Measurements from ENCODE around the gene PPP2R5E.
"Not testable (repeated sequence)": the region's sequence is repeated elsewhere in the genome, so short reads cannot be mapped to it uniquely, and the experiment has no call there.

The PPP2R5E gene

DNA sequence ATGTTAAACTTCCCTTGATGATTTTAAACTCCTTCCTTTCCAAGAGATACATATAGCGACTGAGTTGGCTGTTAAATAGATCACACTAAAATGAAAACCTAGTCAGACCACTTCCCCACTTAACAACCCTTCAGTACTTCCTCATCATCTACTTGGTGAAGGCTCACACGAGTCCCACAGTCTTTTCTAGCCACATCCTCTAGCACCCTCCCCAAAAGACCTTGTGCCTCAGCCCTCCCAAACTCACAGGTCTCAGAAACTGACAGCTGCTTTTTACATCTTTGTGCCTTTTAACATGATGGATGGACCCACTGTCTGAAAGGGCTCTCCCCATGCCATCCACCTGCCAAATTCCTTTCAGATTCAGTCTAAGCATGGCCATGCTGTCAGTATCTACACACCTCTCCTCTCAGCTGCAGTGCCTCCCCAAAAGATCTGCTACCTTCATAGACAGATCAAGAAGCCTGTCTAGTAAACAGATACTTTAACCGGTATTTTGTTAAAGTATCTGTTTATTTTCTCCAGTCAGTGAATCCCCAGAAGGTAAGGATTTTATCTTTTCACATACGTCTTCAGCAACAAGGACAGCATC lies 159.3 kb downstream of the PPP2R5E start:
- FAIRE-seq (no peak), DNase-seq (ENCODE audit: low spot score) (no peak)

GRCh38 chr14:63378444-63378843 lies 164.7 kb downstream of the PPP2R5E start:
- DNase-seq (ENCODE audit: low spot score) (no peak), FAIRE-seq (no peak)

GRCh38 chr14:63375769-63376168 lies 167.4 kb downstream of the PPP2R5E start:
- FAIRE-seq (no peak), DNase-seq (ENCODE audit: low spot score) (no peak)

DNA sequence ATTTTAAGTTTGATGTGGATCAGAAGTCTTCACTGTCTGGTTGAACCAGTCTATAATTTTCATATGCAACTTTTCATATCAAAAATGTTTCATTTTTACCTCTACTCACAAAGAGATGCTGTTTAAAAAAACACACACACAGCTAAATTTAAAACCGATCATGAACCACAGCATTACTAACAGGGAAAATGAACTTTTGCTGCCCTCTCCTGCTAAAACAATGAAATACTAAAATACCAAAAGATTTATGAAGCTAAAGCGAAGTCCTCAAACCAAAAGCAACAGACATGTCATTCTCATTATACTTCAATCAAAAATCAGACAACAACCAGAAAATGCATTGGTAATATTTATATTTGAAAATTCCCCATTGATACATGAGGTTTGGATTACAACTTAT lies 171.6 kb downstream of the PPP2R5E start:
- DNase-seq (ENCODE audit: low spot score); FAIRE-seq: not testable (repeated sequence)

GRCh38 chr14:63371033-63371432 lies 172.1 kb downstream of the PPP2R5E start:
- FAIRE-seq, result no peak
- no peak for DNase-seq (ENCODE audit: low spot score)

DNA sequence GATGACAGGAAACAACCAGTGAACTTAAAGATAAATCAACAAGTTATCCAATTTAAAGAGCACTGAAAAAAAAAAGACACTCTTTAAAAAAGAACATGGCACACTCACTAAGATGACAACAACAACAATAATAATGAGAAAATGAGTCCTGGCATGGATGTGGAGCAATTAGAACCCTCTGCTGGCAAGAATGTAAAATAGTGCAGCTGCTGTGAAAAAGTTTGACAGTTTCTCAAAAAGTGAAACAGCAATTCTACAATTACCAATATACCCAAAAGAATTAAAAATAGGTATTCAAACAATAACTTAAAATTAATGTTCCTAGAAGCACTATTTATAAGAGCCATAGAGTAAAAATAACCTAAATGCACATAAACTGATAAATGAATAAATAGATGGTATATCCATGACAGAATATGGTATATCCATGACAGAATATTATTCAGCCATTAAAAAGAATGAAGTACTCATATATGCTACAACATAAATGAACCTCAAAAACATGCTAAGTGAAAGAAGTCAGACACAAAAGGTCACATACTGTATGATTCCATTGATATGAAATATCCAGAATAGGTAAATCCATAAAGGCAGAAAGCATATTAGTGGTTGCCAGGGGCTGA lies 175.3 kb downstream of the PPP2R5E start:
- FAIRE-seq (no peak), DNase-seq (ENCODE audit: low spot score) (no peak)

DNA sequence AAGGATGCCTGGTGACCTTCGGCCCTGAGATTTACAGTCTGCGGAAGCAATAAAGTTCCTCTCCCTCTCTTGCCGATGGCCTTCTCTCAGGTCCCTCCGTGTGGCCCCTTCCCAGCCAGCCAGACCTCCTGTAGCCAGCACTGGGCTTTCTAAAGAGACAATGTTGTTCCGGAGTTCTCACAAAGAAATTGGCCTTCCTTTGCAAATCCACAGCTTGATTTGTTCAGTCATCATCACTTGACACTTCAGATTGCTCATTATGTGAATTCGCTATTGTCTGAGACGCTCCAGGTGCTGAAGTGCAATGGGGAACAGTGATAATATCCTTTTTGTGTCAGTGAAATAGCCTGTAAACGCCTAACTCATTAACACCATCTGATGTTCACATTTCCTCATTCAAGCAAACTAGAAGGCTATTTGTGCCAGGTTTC lies 180.8 kb downstream of the PPP2R5E start:
- no peak for DNase-seq (ENCODE audit: low spot score)
- no peak for FAIRE-seq

DNA sequence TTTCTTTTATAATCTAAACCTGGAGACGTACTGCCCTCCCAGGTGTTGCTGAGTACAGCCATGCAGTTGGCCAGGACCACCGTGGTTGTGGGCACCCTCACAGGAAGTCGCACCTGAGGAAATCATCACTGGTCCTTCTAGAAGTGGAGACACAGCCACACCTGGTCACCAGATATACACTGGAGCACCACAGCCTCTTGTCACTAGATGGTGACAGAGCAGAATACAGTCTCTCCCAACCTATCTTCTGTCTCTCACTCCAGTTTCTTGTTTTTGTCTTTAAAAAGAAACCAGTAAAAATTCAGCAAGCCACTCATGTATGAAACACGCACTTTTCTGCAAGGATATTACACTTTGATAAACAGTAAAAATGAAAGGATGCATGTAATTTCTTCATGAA lies 181.4 kb downstream of the PPP2R5E start:
- DNase-seq (ENCODE audit: low spot score) (no peak), FAIRE-seq (no peak)

DNA sequence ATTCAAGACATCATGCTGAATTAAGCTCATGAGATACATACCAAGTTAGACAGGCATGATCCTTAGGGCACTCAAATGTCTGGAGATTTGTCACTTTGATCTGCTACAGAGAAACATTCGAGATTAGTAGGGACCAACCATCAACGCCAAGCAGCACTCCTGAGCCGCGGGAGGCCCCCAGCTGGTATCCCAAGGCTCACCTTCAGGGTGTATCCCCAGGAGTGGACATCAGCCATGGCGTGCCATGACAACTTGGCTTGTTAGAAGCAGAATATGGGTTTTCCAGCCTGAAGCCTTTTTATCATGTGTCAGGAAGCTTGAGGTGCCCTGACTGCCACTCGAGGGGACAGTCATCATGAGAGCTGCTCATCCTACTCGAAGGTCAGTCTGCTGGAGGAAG lies 185.3 kb downstream of the PPP2R5E start:
- DNase-seq (ENCODE audit: low spot score) (no peak), FAIRE-seq (no peak)

DNA sequence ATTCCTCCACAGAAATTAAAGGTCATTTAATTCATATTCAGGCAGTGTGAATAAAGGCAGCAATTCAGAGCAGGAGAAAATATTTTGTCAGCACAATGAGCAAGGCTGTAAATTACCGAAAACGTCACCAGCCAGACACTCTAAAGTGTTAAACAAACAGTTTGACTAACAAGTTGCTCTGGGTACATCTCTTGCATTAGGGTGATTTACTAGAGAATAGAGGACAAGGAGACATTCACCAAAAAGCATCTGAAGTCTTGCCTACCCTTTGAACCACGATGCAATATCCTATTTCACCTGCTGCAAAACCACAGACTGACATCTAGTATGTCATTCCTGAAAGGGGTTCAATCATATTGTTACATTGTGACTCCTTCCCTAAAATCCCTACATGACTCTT lies 197.4 kb downstream of the PPP2R5E start:
- DNase-seq (ENCODE audit: low spot score) (no peak), FAIRE-seq (no peak)

GRCh38 chr14:63344336-63344735 lies 198.8 kb downstream of the PPP2R5E start:
- FAIRE-seq (no peak), DNase-seq (ENCODE audit: low spot score) (no peak)

DNA sequence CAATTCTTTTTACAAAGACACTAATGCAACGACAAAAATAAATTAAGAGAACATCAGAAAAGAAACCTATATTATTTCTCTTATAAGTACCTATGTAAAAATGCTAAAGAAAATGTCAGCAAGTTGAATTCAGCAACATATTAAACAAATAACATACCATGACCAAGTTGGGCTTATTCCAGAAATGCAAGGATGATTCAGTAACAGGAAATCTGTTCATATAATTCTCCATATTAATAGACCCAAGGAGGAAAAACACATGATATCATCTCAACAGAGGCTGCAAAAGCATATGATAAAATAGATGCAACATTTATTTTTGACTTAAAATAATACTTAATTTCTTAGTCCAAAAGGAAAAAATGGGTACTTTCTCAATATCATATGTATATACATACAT lies 199.3 kb downstream of the PPP2R5E start:
- no peak for FAIRE-seq
- DNase-seq (ENCODE audit: low spot score), result no peak

DNA sequence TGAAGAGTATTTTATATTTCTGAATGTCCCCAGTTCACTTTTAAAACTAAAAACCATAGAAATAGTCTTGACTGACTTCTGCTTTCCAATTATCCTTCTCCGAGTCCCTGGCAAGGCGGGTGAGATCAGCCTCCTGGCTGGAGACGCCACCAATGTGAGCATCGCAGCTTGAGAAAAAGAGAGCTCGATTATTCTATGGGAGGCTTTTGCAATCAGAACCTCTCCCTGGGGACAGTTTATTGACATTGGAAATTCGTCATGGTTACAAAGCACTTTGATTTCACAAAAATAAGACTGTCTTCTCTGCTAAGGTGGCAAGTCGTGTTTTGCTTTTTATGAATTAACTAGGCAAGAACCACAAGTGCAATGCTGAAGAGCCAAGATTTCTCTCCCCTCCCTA lies 200.8 kb downstream of the PPP2R5E start:
- DNase-seq (ENCODE audit: low spot score) (no peak), FAIRE-seq (no peak)

- DNase-seq (ENCODE audit: low spot score), result no peak
- FAIRE-seq, result no peak
Measured at GRCh38 chr14:63328787-63329737, 214.1 kb downstream of the PPP2R5E start.

- DNase-seq (ENCODE audit: low spot score) (no peak), FAIRE-seq (no peak)
Measured at GRCh38 chr14:63326840-63327239, 216.3 kb downstream of the PPP2R5E start.

DNA sequence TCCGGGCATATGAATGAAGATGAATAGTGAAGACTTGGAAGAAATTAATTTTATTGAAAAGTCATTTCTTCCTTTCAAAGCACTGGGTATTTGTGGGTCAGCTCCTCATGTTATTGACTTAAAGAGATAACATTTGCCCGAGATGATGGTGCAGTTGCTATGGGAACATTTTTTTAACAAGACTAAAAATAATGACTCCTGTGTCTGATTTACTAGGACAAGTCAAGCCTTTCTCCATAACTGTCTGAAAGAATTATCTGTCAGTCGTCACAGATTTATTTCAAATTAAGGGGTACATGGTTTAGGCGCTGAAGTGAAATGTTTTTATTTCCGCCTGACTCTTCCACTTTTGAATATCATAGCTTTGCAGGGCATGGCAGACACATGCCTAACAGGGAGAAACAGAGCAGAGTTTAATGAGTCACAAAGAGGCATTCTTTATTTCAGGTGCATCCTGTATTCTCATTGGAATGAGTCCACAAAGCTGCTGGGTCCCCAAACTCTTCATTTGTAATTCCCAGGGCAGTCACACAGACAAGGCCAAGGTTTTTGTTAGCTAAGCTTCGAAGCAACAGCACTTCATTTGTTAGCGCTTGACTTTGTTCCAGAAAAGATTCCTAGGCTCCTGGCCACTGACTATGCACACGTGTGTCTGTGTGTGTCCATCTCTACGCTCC lies 220.1 kb downstream of the PPP2R5E start:
- FAIRE-seq, result no peak
- no peak for DNase-seq (ENCODE audit: low spot score)

DNA sequence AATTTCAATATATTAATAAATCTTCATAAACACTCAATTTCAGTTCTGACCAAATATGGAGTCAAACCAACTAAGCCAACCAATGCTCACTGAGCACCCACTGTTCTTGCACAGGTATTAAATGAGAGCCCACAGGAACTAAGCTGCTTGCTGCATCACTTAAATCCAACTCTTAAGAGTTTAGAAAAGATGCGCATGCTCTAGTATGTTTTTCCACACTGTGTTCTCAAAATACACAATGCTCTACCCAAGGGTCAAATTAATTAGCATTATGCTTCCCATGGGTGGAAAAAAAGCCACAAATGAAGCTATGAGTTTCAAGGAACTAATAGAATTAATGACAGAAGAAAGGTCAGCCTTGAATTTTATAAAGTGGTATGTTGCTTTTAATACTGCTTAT lies 220.7 kb downstream of the PPP2R5E start:
- FAIRE-seq (no peak), DNase-seq (ENCODE audit: low spot score) (no peak)
